Parathyroid adenoma (tissue), 2 donors: ENCODE data around the gene TGFBR3L.
A peak's percentile ranks its signal among the peaks of the same experiment; 100 is the strongest.

ENCODE experiments used
- H2AFZ ChIP-seq: fragments of 300-600 bp; sonication (generic); one replicate; pipeline ENCODE4 v1.7.0; 2017; ENCODE audit warnings: antibody characterized with exemption, mild to moderate bottlenecking
- H3K27ac ChIP-seq: fragments of 300-600 bp; sonication (generic); one replicate; pipeline ENCODE4 v1.7.0; 2017
- H3K27me3 ChIP-seq: fragments of 300-600 bp; sonication (generic); one replicate; pipeline ENCODE4 v1.7.0; 2017; ENCODE audit warnings: low read length; ENCODE audit not compliant: control insufficient read depth, insufficient read depth
- H3K36me3 ChIP-seq: fragments of 300-600 bp; sonication (generic); one replicate; pipeline ENCODE4 v1.7.0; 2017; ENCODE audit warnings: low read length; ENCODE audit not compliant: control insufficient read depth, insufficient read depth
- H3K4me1 ChIP-seq: fragments of 300-600 bp; sonication (generic); one replicate; pipeline ENCODE4 v1.7.0; 2017; ENCODE audit warnings: control low read depth
- H3K4me2 ChIP-seq: fragments of 300-600 bp; sonication (generic); one replicate; pipeline ENCODE4 v1.7.0; 2017; ENCODE audit warnings: low read length
- H3K4me3 ChIP-seq: fragments of 300-600 bp; sonication (generic); one replicate; pipeline ENCODE4 v1.7.0; 2017; ENCODE audit warnings: low read depth, low read length
- H3K79me2 ChIP-seq: fragments of 300-600 bp; sonication (generic); one replicate; pipeline ENCODE4 v1.7.0; 2017; ENCODE audit warnings: control low read depth
- H3K9ac ChIP-seq: fragments of 300-600 bp; sonication (generic); one replicate; pipeline ENCODE4 v1.7.0; 2017; ENCODE audit warnings: mild to moderate bottlenecking
- H3K9me3 ChIP-seq: fragments of 300-600 bp; sonication (generic); one replicate; pipeline ENCODE4 v1.7.0; 2017; ENCODE audit warnings: low read length; ENCODE audit not compliant: control insufficient read depth
- CTCF ChIP-seq: fragments of 300-600 bp; sonication (generic); IDR thresholded peaks from one replicate; pipeline ENCODE4 v1.7.0; 2017; ENCODE audit warnings: antibody characterized with exemption, mild to moderate bottlenecking
- donor health status: primary hyperparathyroidism.

TGFBR3L gene

GRCh38 chr19:7934766-7935165, 20.1 kb downstream of the TGFBR3L start:
- no peak overlapping the region for H3K4me3 ChIP-seq
- H2AFZ ChIP-seq, result no peak overlapping the region
- H3K4me1 ChIP-seq, result no peaks in the 10 kb centered on the region
- H3K36me3 ChIP-seq, result no peaks in the 10 kb centered on the region
- H3K27ac ChIP-seq, result no peak overlapping the region
- H3K79me2 ChIP-seq, result no peaks in the 10 kb centered on the region
- H3K9ac ChIP-seq, result no peak overlapping the region
- no peak for TF ChIP-seq CTCF
- no peaks in the 10 kb centered on the region for H3K27me3 ChIP-seq
- no peaks in the 10 kb centered on the region for H3K9me3 ChIP-seq
- no peak overlapping the region for H3K4me2 ChIP-seq

- Histone ChIP-seq H3K27me3 (no peaks in the 10 kb centered on the region), H2AFZ (no peak overlapping the region), H3K4me2 (no peak overlapping the region), H3K27ac (no peak overlapping the region), H3K79me2 (peaks cover 23% of the 10 kb centered on the region), H3K9me3 (no peaks in the 10 kb centered on the region), H3K4me1 (no peaks in the 10 kb centered on the region), H3K4me3 (no peak overlapping the region), H3K9ac (no peak overlapping the region), H3K36me3 (no peaks in the 10 kb centered on the region)
- no peak for TF ChIP-seq CTCF
Observed at GRCh38 chr19:7940841-7941240, 26.2 kb downstream of the TGFBR3L start.

- Histone ChIP-seq H3K4me3 (peak overlapping the region; percentile 99), H3K9me3 (no peaks in the 10 kb centered on the region), H3K4me2 (peak overlapping the region; percentile 100), H2AFZ (no peak overlapping the region), H3K36me3 (no peaks in the 10 kb centered on the region), H3K79me2 (peaks cover 23% of the 10 kb centered on the region), H3K4me1 (no peaks in the 10 kb centered on the region), H3K27me3 (no peaks in the 10 kb centered on the region), H3K27ac (no peak overlapping the region), H3K9ac (no peak overlapping the region)
- no peak for TF ChIP-seq CTCF
Observed at GRCh38 chr19:7941895-7942596, 27.4 kb downstream of the TGFBR3L start.

- TF ChIP-seq CTCF, result no peak
- no peaks in the 10 kb centered on the region for H3K36me3 ChIP-seq
- peak overlapping the region; percentile 99 for H3K4me3 ChIP-seq
- H3K4me2 ChIP-seq, result peak overlapping the region; percentile 100
- H3K9ac ChIP-seq, result peak overlapping the region; percentile 96
- H3K4me1 ChIP-seq, result no peaks in the 10 kb centered on the region
- H3K27ac ChIP-seq, result peak overlapping the region; percentile 90
- peak overlapping the region; percentile 99 for H2AFZ ChIP-seq
- H3K79me2 ChIP-seq, result peaks cover 23% of the 10 kb centered on the region
- H3K9me3 ChIP-seq, result no peaks in the 10 kb centered on the region
- no peaks in the 10 kb centered on the region for H3K27me3 ChIP-seq
Observed at GRCh38 chr19:7942981-7943443, 28.4 kb downstream of the TGFBR3L start.
